ENCODE results near the gene LIN52.

LIN52 gene

GRCh38 chr14:74198441-74199234 lies 113.9 kb downstream of the LIN52 start:
- no peaks in the 10 kb centered on the region for H3K27me3 Mint-ChIP-seq
- H3K4me3 Mint-ChIP-seq: no peak overlapping the region
- H3K27ac Mint-ChIP-seq: no peak overlapping the region
- no peaks in the 10 kb centered on the region for H3K4me1 Mint-ChIP-seq
- no peak for ATAC-seq
- H3K36me3 Mint-ChIP-seq: peaks cover 41% of the 10 kb centered on the region
- no peaks in the 10 kb centered on the region for H3K9me3 Mint-ChIP-seq

- H3K36me3 Mint-ChIP-seq: peaks cover 42% of the 10 kb centered on the region
- H3K27me3 Mint-ChIP-seq: no peaks in the 10 kb centered on the region
- ATAC-seq: no peak
- no peak overlapping the region for H3K4me3 Mint-ChIP-seq
- no peaks in the 10 kb centered on the region for H3K4me1 Mint-ChIP-seq
- no peaks in the 10 kb centered on the region for H3K9me3 Mint-ChIP-seq
- no peak overlapping the region for H3K27ac Mint-ChIP-seq
Observed at GRCh38 chr14:74202113-74202512, 117.4 kb downstream of the LIN52 start.

GRCh38 chr14:74203639-74204038 lies 118.9 kb downstream of the LIN52 start:
- H3K9me3 Mint-ChIP-seq: no peaks in the 10 kb centered on the region
- peaks cover 40% of the 10 kb centered on the region for H3K36me3 Mint-ChIP-seq
- H3K27me3 Mint-ChIP-seq: peaks cover 4% of the 10 kb centered on the region
- H3K4me1 Mint-ChIP-seq: no peaks in the 10 kb centered on the region
- no peak for ATAC-seq
- no peak overlapping the region for H3K4me3 Mint-ChIP-seq
- no peak overlapping the region for H3K27ac Mint-ChIP-seq

- no peaks in the 10 kb centered on the region for H3K9me3 Mint-ChIP-seq
- no peaks in the 10 kb centered on the region for H3K4me1 Mint-ChIP-seq
- no peak overlapping the region for H3K4me3 Mint-ChIP-seq
- ATAC-seq: no peak
- H3K27me3 Mint-ChIP-seq: peaks cover 12% of the 10 kb centered on the region
- no peak overlapping the region for H3K27ac Mint-ChIP-seq
- peaks cover 31% of the 10 kb centered on the region for H3K36me3 Mint-ChIP-seq
Observed at GRCh38 chr14:74204491-74204890, 119.7 kb downstream of the LIN52 start.

DNA sequence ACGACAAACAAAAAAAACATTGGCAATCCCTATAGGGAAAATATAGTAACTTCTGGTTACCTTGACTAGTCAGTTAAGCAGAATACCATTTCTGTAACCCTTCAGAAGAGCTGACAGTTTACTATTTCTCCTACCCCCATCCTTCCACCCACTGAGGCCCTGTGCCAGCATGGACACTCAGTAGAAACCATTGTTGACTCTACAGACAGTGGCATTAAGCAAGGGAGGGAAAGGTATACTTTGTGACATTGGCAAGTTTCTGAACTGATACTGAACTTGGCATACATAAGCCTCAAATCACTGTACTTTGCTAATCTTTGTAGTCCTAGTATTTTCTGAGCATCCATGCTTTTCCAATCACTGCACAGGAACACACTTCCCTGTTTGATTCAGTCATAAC lies 121.1 kb downstream of the LIN52 start:
- Mint-ChIP-seq H3K4me1 (no peaks in the 10 kb centered on the region), H3K9me3 (no peaks in the 10 kb centered on the region), H3K4me3 (no peak overlapping the region), H3K27ac (no peak overlapping the region), H3K36me3 (peaks cover 23% of the 10 kb centered on the region), H3K27me3 (peaks cover 12% of the 10 kb centered on the region)
- no peak for ATAC-seq

- no peak for ATAC-seq
- Mint-ChIP-seq H3K27ac (no peak overlapping the region), H3K4me1 (no peaks in the 10 kb centered on the region), H3K27me3 (peaks cover 12% of the 10 kb centered on the region), H3K9me3 (no peaks in the 10 kb centered on the region), H3K36me3 (peaks cover 8% of the 10 kb centered on the region), H3K4me3 (no peak overlapping the region)
Observed at GRCh38 chr14:74207943-74208342, 123.2 kb downstream of the LIN52 start.

DNA sequence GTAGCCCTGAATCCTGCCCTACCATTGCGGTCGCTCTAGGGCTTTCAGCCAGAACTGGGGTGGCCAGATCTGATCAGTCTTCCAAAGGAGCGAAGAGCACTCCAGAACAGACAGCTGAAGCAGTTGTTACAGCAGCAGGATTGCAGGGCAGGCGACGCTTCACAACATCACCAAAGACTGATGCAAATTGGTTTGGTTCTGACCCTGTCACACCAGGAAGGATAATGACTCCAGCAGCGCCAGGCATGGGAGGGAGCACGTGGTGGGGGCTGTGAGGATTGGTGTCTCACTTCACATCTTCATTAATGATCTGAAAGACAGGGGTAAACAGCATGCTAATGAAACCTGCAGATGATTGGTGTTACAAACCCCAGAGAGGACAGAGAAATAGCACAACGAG lies 123.9 kb downstream of the LIN52 start:
- H3K9me3 Mint-ChIP-seq: no peaks in the 10 kb centered on the region
- H3K27me3 Mint-ChIP-seq: peaks cover 12% of the 10 kb centered on the region
- H3K36me3 Mint-ChIP-seq: peaks cover 1% of the 10 kb centered on the region
- H3K4me3 Mint-ChIP-seq: no peak overlapping the region
- H3K27ac Mint-ChIP-seq: no peak overlapping the region
- no peaks in the 10 kb centered on the region for H3K4me1 Mint-ChIP-seq
- no peak for ATAC-seq

DNA sequence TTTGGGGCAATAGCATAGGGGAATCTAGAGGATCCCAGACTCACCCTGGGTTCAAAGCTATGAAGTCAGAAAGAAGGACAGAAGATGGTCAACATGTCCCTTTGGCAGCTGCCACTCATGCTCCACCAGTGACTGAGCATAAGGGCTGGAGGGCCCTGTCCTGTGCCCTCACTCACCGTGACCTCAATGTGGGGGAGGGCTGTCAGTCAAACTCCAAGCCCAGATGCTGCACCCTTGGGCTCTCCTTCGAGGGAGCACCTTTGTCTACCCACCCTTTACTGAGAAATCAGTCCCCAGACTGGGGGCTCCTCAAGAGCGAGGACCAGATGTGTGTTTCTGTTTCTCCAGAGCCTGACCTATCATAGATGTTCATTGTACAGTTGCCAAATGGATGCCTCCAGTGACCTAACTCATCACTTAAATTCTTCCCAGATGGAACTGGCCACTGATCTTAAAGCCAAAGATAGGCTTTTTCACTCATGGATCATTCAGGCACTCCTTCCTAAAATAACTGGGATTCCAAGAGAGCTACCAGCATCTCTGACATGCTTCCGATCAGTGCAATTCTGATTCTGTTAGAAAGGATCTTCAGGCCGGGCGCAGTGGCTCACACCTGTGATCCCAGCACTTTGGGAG lies 127.3 kb downstream of the LIN52 start:
- no peaks in the 10 kb centered on the region for H3K9me3 Mint-ChIP-seq
- H3K4me1 Mint-ChIP-seq: no peaks in the 10 kb centered on the region

DNA sequence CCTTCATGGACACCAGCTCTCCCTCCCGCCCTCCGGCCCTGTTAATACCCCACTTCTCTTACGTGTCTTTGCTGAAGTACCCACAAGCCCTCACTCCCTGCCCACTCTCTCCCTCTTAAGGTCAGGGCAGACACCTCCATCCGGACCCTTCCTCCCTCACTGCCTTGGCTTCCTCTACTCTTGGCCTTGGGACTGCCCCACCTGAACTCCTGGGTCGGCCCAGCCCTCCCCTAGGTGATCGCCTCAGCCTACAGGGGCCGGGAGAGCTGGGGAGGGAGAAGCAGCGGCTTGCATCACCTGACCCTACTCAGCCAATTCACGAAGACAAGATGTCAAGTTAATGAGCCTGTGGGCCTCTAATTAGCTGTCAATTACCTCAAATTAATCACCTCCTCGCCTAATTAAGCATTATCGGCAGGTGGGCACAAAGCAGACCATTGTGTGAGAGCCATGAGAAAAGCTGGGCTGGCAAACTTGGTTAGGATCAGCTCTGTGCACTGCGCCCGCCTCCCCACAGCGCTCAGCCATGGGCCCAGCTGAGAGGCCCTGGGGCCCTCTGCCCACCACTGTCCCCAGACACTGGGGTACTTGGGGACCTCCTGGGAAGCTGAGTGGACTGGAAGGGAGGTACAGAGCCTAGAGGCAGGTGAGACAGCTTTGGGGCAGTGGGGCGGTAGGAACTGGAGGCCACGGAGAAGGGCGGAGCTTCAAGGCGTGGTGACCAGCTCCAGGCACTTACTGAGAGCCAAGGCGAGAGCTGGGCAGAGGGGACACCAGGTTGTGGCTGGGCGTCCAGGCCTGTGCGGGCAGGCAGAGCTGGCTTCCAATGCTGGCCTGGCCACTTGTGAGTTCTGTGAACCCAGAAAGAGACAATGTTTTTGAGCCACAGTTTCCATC lies 129.4 kb downstream of the LIN52 start:
- no peaks in the 10 kb centered on the region for H3K9me3 Mint-ChIP-seq
- ATAC-seq: no peak
- H3K4me3 Mint-ChIP-seq: no peak overlapping the region
- no peaks in the 10 kb centered on the region for H3K36me3 Mint-ChIP-seq
- no peak overlapping the region for H3K27ac Mint-ChIP-seq
- no peaks in the 10 kb centered on the region for H3K4me1 Mint-ChIP-seq
- peaks cover 30% of the 10 kb centered on the region for H3K27me3 Mint-ChIP-seq

More for the DNA sequence above, 127.3 kb downstream of the LIN52 start:
- Mint-ChIP-seq H3K27me3 (peaks cover 19% of the 10 kb centered on the region), H3K27ac (no peak overlapping the region), H3K36me3 (no peaks in the 10 kb centered on the region), H3K4me3 (no peak overlapping the region)
- ATAC-seq: no peak

DNA sequence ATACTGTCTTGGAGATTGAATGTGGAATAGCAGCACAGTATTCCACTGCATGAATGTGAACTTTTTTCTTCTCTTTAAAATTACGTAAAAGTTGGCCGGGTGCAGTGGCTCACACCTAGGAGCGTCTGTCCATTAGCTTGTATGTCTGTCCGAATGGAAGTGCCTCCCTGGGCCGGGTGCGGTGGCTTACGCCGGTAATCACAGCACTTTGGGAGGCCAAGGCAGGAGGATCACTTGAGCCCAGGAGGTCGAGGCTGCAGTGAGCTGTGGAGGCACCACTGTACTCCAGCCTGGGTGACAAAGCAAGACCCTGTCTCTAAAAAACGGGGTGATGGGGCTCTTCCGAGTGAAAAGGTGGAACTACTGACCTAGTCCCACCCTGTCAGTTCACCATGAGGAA lies 131.9 kb downstream of the LIN52 start:
- ATAC-seq: no peak
- Mint-ChIP-seq H3K4me3 (no peak overlapping the region), H3K36me3 (no peaks in the 10 kb centered on the region), H3K9me3 (no peaks in the 10 kb centered on the region), H3K27ac (no peak overlapping the region), H3K4me1 (no peaks in the 10 kb centered on the region), H3K27me3 (peaks cover 39% of the 10 kb centered on the region)

DNA sequence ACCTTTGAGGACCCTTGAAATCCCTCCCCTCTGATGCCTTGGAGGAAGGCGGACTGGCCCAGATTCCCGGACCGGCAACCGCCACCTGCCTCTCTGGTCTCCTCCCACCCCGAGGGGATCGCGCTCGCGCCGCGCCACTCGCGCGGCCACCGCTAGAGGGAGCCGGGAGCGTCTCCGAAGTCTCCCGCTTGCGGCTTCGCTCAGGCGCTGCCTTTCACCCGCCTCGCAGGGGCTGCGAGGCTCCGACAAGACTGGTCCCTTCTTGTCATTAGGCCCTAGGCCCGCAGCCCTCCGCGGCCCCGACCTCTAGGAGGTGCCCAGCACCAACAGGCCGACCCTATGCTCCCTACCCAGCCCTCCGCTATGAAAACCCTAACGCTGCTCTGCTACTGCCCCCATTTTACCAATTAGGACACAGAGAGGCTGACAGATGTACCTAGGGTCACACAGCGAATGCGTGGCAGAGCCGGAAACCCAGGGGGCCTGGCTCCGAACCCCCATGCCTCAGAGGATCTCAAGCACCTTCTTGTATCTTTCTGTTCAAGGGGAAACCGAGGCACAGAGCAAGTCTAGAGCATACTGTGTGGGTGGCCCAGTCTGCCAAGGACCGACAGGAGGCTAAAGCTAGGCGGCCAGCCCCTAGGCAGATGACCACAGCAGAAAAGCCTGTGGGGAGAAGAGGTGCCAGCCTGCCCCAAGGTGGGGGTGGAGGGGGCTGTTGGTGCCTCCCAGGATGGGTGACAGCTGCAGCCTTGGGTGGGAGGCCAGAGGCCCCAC lies 133.1 kb downstream of the LIN52 start:
- ATAC-seq: peak; percentile 78
- Mint-ChIP-seq H3K27ac (no peak overlapping the region), H3K27me3 (peaks cover 39% of the 10 kb centered on the region), H3K36me3 (no peaks in the 10 kb centered on the region), H3K4me1 (no peaks in the 10 kb centered on the region), H3K9me3 (no peaks in the 10 kb centered on the region), H3K4me3 (no peak overlapping the region)

DNA sequence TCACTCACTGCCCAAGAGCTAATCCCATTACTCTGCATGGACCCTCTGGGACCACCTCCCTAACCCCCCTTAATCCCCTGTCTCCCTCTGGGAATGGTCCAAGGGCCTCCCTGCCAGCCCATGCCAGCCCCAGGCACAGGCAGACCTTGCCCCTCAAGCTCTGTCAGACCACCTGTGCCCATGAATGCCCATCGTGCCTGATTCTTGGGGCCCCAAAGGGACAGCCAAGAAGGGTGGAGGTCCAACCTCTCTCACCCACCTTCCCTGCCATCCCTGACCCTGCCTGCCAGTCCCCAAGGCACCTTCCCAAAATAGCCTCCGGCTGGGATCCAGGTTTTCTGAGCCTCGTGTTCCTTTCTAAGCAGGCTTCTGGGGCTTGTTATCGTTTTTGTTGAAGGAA lies 133.7 kb downstream of the LIN52 start:
- Mint-ChIP-seq H3K36me3 (no peaks in the 10 kb centered on the region), H3K27me3 (peaks cover 44% of the 10 kb centered on the region), H3K9me3 (no peaks in the 10 kb centered on the region), H3K4me1 (no peaks in the 10 kb centered on the region), H3K27ac (no peak overlapping the region), H3K4me3 (no peak overlapping the region)
- no peak for ATAC-seq

GRCh38 chr14:74219277-74220205 lies 134.8 kb downstream of the LIN52 start:
- Mint-ChIP-seq H3K27ac (no peak overlapping the region), H3K4me1 (no peaks in the 10 kb centered on the region), H3K9me3 (no peaks in the 10 kb centered on the region), H3K27me3 (peaks cover 55% of the 10 kb centered on the region), H3K4me3 (no peak overlapping the region), H3K36me3 (no peaks in the 10 kb centered on the region)
- no peak for ATAC-seq

DNA sequence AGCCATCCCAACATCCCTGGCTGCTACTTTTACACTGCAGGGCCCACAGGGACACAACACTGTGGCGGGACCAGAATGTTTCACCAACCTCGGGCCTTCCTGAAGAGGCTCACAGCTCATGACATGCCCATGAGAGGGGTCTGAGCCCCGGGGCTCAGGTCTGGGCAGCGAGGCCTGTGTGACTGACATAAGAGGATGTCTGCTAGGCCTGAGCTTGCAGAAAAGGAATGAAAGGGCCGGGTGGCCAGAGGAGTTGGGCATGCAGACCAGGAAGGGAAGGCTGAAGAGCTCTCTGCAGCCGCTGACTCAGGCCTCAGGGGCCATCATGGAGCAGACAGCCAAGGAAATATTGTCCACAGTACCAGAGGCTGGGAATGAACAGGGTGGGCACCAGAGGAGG lies 136.2 kb downstream of the LIN52 start:
- H3K27ac Mint-ChIP-seq: no peak overlapping the region
- peaks cover 68% of the 10 kb centered on the region for H3K27me3 Mint-ChIP-seq
- ATAC-seq: no peak
- H3K9me3 Mint-ChIP-seq: no peaks in the 10 kb centered on the region
- no peaks in the 10 kb centered on the region for H3K4me1 Mint-ChIP-seq
- H3K4me3 Mint-ChIP-seq: no peak overlapping the region
- no peaks in the 10 kb centered on the region for H3K36me3 Mint-ChIP-seq
